GM23338 (cell line): Measurements from ENCODE around the gene DCTN2.

Source experiments
- CREB1 ChIP-seq: fragments of 250-450 bp; sonication (Bioruptor Pico); IDR thresholded peaks from 2 replicates; pipeline ENCODE4 v1.5.0; 2020; ENCODE audit warnings: low read depth, mild to moderate bottlenecking, moderate library complexity
- CTCF ChIP-seq, 2 experiments: fragments of 200-600 bp in 1 of 2; sonication (generic) in 1 of 2; conservative IDR thresholded peaks; 2 replicates each; pipeline versions ENCODE4 v1.5.1 to v1.6.1; 2016 to 2017; ENCODE audit warnings: antibody characterized with exemption in 2 of 2, low read depth in 2 of 2, mild to moderate bottlenecking in 2 of 2, moderate library complexity in 1 of 2
- POLR2AphosphoS5 ChIP-seq: IDR thresholded peaks from 2 replicates; pipeline ENCODE4 v1.6.1; 2016; ENCODE audit warnings: antibody characterized with exemption, low read depth
- REST ChIP-seq: IDR thresholded peaks from one replicate; pipeline ENCODE4 v1.6.1; 2018; ENCODE audit warnings: antibody characterized with exemption; ENCODE audit not compliant: unreplicated experiment

- TF ChIP-seq CTCF (conservative IDR thresholded peaks at IDR 0.05; ENCODE audit: low read depth in 2 of 2): no peak
- TF ChIP-seq CREB1 (CRISPR knock-in tag): no peak
- TF ChIP-seq POLR2AphosphoS5: no peak
- no peak for TF ChIP-seq REST
Observed at GRCh38 chr12:57553343-57554202, 6.6 kb upstream of the DCTN2 start.
